Stimulated activated CD4-positive, alpha-beta T cell treated with anti-CD3 and anti-CD28 coated beads, Interleukin-12 subunit alpha, Interleukin-12 subunit beta, amount 100 ng/mL, for 4 hours (primary cell): ENCODE results near the gene SURF1.
A peak's percentile ranks its signal among the peaks of the same experiment; 100 is the strongest.
"Not testable (repeated sequence)": the region's sequence is repeated elsewhere in the genome, so short reads cannot be mapped to it uniquely, and the experiment has no call there.

Source experiments
- DNase-seq: peaks from one replicate; pipeline ENCODE4 v3.0.0-alpha.2; 2020

The SURF1 gene

GRCh38 chr9:133382507-133383141 lies 26.3 kb upstream of the SURF1 start:
- no peak for DNase-seq

- DNase-seq, result no peak
These were observed 24.4 kb upstream of the SURF1 start for GRCh38 chr9:133380734-133381133.

GRCh38 chr9:133379153-133380086 lies 23.1 kb upstream of the SURF1 start:
- DNase-seq, result no peak

- no peak for DNase-seq
These were observed 22.2 kb upstream of the SURF1 start for GRCh38 chr9:133378408-133378962.

GRCh38 chr9:133377721-133378216 lies 21.5 kb upstream of the SURF1 start:
- DNase-seq, result no peak

GRCh38 chr9:133377280-133377679 lies 21.0 kb upstream of the SURF1 start:
- not testable (repeated sequence) for DNase-seq

GRCh38 chr9:133375724-133376654 lies 19.7 kb upstream of the SURF1 start, which contains the start of the genes STKLD1 and SURF4:
Gene STKLD1 (plus strand): TSS chr9:133376366. CDS start chr9:133376474, 108 bp downstream.
Gene SURF4 (minus strand): TSS chr9:133376060. CDS start chr9:133375969, 91 bp downstream.
- peak; percentile 96 for DNase-seq

- no peak for DNase-seq
These were observed 18.9 kb upstream of the SURF1 start for GRCh38 chr9:133375116-133375723.

GRCh38 chr9:133374612-133375115 lies 18.4 kb upstream of the SURF1 start:
- DNase-seq, result no peak

GRCh38 chr9:133372144-133372543 lies 15.9 kb upstream of the SURF1 start:
- DNase-seq, result no peak

- peak; percentile 63 for DNase-seq
These were observed 15.0 kb upstream of the SURF1 start for GRCh38 chr9:133371261-133371711.

GRCh38 chr9:133370685-133371084 lies 14.4 kb upstream of the SURF1 start:
- no peak for DNase-seq

GRCh38 chr9:133369933-133370332 lies 13.6 kb upstream of the SURF1 start:
- DNase-seq, result no peak

- DNase-seq, result no peak
These were observed 13.1 kb upstream of the SURF1 start for GRCh38 chr9:133369422-133369821.

GRCh38 chr9:133368249-133368881 lies 12.1 kb upstream of the SURF1 start:
- DNase-seq, result no peak

- no peak for DNase-seq
These were observed 11.5 kb upstream of the SURF1 start for GRCh38 chr9:133367778-133368177.

GRCh38 chr9:133367221-133367620 lies 10.9 kb upstream of the SURF1 start:
- DNase-seq, result no peak

GRCh38 chr9:133366435-133366834 lies 10.1 kb upstream of the SURF1 start:
- no peak for DNase-seq

- no peak for DNase-seq
These were observed 6.2 kb upstream of the SURF1 start for GRCh38 chr9:133362359-133363044.

GRCh38 chr9:133361507-133362092 lies 5.3 kb upstream of the SURF1 start:
- DNase-seq, result no peak
